Left renal cortex interstitium (tissue), 4 donors: ENCODE measurements around the gene CD58. TPM values are rescaled to one million over a fixed set of nuclear protein-coding genes. Genes with fewer than 3 reads are reported as not detected.

Experiments
- DNase-seq, 4 donors: peaks; one replicate each; pipeline ENCODE4 v3.0.0-alpha.2; 2013; ENCODE audit warnings: low read depth in 4 of 4, low spot score in 2 of 4, missing footprints in 1 of 4
- polyA plus RNA-seq, 4 donors: library from polyadenylated mRNA; unstranded; fragments of 120-200 nt; gene quantifications; one replicate each; pipeline ENCODE4 v1.2.1, GENCODE V29; 2013; ENCODE audit not compliant: insufficient read length in 4 of 4

The CD58 gene
- polyA plus RNA-seq, 4 donors = 15.0 to 18.8 (median 15.8) TPM

- no peak for DNase-seq
These were observed 92.2 kb downstream of the CD58 start for GRCh38 chr1:116478621-116479020.

- no peak for DNase-seq
These were observed 93.4 kb downstream of the CD58 start for GRCh38 chr1:116477429-116477828.

DNA sequence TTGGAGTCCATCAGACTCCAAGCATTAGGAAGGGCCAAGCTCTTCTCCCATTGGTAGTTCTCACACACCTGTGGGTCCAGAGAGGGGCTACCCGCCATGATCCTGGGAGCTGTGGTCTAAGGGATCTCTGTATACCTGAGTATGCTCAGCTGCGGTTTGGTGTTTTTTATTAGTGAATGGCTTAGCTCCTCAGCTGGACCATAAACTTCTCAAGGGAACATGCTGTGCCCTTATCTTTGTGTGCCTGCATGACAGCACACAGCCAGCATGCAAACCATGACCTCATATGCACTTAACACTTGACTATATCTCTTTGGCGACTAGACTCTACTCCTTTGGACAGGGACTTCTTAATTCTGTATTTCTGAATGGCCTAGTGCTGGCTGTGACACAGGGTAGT, 94.5 kb downstream of the CD58 start:
- DNase-seq = no peak

DNA sequence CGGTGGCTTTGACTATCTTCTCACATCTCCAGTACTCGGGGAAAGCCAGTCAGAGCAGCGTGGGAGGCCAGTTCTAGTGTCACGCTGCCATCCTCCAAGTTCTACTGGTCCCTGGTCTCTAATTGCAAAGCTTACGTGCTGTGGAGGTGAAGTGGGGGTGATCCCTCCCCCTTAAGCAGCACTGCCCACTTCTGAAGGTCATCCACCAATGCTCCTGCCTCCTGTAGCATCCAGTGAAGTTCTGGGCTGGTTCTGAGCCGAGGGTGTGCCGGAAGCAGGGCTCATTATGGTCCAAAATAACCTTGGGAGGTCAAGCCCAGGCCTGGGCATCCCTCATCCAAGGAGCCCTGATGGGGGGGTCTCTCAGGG, 95.0 kb downstream of the CD58 start:
- no peak for DNase-seq

DNA sequence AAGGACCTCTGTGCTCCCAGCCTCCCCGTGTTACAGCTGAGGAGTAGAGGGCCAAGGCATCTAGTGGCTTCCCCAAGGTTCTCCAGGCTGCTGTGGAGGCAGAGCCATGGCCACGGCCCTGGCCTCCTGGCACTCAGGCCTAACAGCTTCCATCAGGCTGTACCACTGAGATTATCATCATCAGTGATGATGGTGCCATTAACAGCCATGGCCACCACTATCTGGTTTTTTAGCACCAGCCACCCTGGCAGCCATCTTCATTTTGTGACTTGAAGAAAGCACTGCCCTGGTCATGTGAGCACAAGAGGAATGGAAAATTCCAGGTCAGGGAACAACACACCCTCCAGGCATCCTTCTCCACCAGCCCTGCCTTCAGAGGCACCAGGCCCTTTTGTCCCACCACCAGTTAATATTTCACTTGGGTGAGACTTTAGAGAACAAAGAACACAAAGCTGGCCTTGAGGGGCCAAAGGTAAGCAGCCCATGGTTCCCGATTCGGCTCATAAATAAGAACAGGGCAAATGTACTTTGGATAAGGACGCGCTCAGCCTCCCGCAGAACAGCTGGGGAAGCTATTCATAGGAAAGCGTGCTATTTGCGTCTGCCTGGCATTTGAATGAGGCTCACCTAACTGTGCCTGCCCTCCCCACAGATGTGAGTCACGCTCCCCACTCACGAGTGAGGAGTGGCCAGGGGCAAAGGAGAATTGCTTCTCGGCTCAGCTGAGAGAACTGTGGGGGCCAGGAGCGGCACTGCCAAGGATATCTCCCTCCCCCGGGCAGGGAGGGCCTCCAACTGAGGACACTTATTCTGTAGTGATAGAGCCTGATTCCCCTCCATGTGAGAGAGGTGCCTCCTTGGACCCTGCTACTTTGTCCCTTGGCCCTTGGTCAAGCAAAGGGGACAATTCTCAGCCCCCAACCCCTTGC, 95.6 kb downstream of the CD58 start:
- DNase-seq = no peak

GRCh38 chr1:116472431-116472961, 98.3 kb downstream of the CD58 start:
- no peak for DNase-seq

- DNase-seq = no peak
These were observed 99.6 kb downstream of the CD58 start for GRCh38 chr1:116471241-116471640.

DNA sequence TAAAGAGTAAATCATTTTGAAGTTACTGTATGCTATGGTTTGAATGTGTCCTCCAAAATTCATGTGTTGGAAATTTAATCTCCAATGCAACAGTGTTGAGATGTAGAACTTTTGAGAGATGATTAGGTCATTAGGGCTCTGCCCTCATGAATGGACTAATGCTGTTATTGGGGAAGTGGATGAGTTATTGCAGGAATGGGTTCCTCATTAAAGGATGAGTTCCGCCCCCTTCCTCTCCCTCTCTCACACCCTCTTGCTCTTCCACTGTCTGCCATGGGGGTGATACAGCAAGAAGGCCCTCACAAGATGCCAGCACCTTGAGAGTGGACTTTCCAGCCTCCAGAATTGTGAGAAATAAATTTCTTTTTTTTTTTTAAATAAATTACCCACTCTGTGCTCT, 100.2 kb downstream of the CD58 start:
- no peak for DNase-seq

GRCh38 chr1:116466810-116467557, 103.8 kb downstream of the CD58 start:
- no peak for DNase-seq

DNA sequence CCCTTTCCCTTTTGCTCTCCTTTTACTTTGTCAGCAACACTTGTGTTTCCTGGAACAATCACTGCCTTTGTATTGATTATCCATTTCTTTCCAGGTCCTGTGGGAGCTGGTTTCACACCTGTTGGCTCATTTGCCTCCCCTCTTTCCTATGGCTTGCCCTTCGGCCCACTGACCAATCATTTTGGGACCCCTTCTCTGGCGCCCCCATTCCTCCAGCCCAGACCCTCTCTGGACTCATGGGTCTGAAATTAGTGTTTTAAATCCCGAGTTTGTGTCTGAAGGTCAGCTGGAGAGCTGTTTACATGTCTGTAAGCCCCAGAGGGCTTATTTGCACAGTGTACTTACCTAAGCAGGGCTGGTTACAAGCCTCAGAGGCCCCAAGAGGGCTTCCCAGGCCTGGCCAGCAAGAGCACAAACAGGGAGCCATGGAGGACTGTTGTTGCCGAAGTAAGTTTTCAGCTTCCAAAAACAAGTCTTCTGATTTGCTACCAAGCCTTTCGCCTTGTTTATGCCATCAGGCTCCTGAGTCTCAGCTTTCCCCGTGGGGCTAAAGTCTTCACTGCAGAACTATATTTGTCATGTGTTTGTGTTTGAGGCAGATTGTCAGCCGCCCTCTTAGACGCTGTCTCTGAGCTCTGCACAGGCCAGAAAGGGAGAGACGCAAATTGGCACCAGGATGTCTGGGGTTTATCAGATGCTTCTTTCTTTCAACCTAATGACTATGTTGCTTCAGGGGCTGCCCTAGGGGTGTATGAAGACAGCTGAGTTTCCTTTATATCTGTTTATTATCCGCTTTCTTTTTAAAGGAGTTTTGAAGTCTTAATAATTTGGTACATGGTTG, 104.8 kb downstream of the CD58 start:
- no peak for DNase-seq

DNA sequence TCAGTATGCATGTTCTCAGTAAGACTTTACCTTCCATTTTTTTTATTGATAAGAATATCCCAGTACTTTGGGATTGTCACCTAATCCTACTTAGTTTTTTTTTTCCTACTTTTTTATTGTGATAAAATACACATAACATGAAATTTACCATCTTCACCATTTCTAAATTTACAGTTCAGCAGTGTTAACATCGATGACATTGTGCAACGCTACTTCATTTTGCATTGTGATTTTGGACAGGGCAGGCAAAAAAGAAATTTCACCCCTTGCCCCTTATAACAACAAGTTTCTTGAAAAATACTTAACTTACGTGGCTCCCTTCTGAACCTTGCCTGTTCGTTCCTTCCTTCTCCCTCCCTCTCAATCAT, 105.4 kb downstream of the CD58 start:
- no peak for DNase-seq

Other genes with a start within 250 kb of the CD58 start
- gene ATP1A1, start 197.8 kb downstream of the CD58 start, polyA plus RNA-seq = 100 to 1,000 TPM; 836 to 975 (median 922) TPM
- gene IGSF3, start 96.7 kb upstream of the CD58 start, polyA plus RNA-seq = 10 to 100 TPM; 26.0 to 29.4 (median 28.7) TPM
- gene CD2, start 183.4 kb upstream of the CD58 start, polyA plus RNA-seq = under 1 TPM; 0.08 to 0.34 (median 0.20) TPM